HepG2 (cell line): ENCODE measurements around the gene FRAS1. TPM values are rescaled to one million over a fixed set of nuclear protein-coding genes. Genes with fewer than 3 reads are reported as not detected.

ENCODE experiments used
- LCORL ChIP-seq, 2 experiments: fragments of 450-650 bp in 1 of 2; sonication (generic) in 1 of 2; formaldehyde crosslinking in 1 of 2; IDR thresholded peaks; 2 replicates each; pipeline versions ENCODE4 v1.5.0 to v1.6.1; 2017 to 2020; ENCODE audit warnings: antibody characterized with exemption in 1 of 2, missing genetic modification reagents in 1 of 2
- MED13 ChIP-seq: sonication (generic); formaldehyde crosslinking; IDR thresholded peaks from 2 replicates; pipeline ENCODE4 v1.5.0; 2020; ENCODE audit warnings: missing genetic modification reagents
- TOPORS ChIP-seq: sonication (generic); formaldehyde crosslinking; IDR thresholded peaks from 2 replicates; pipeline ENCODE4 v1.8.0; 2023; ENCODE audit warnings: mild to moderate bottlenecking, missing genetic modification reagents
- ZNF30 ChIP-seq: sonication (generic); formaldehyde crosslinking; IDR thresholded peaks from 2 replicates; pipeline ENCODE4 v1.5.0; 2020; ENCODE audit warnings: mild to moderate bottlenecking, missing genetic modification reagents
- ZNF550 ChIP-seq: sonication (generic); formaldehyde crosslinking; IDR thresholded peaks from 2 replicates; pipeline ENCODE4 v1.4.0; 2020; ENCODE audit warnings: mild to moderate bottlenecking, missing genetic modification reagents, borderline replicate concordance
- ZNF564 ChIP-seq: sonication (generic); formaldehyde crosslinking; IDR thresholded peaks from 2 replicates; pipeline ENCODE4 v1.8.1; 2023; ENCODE audit warnings: mild to moderate bottlenecking, missing genetic modification reagents
- ZNF670 ChIP-seq: sonication (generic); formaldehyde crosslinking; IDR thresholded peaks from 2 replicates; pipeline ENCODE4 v1.8.0; 2022; ENCODE audit warnings: mild to moderate bottlenecking, missing genetic modification reagents, borderline replicate concordance
- ZNF891 ChIP-seq: sonication (generic); formaldehyde crosslinking; IDR thresholded peaks from 2 replicates; pipeline ENCODE4 v1.5.0; 2020; ENCODE audit warnings: mild to moderate bottlenecking, missing genetic modification reagents
- polyA plus RNA-seq, 8 experiments: library from polyadenylated mRNA; depleted of rRNA in 3 of 8; stranded (reverse) in 7 of 8; unstranded in 1 of 8; fragments of >200 nt; fragmentation: Illumina TruSeq in 4 of 8; extraction: Trizol in 4 of 8; gene quantifications; 2 replicates each; pipeline versions ENCODE4 v1.2.1 to v1.2.3, GENCODE V29; 2011 to 2016; ENCODE audit warnings: low read depth in 4 of 8, missing spikeins in 1 of 8, mixed read lengths in 1 of 8; ENCODE audit not compliant: insufficient read depth in 1 of 8
- total RNA-seq, 5 experiments: library from RNA; depleted of rRNA; stranded (reverse); fragments of >200 nt; fragmentation: Illumina TruSeq; extraction: Trizol; gene quantifications; 2 replicates each; pipeline ENCODE4 v1.2.3, GENCODE V29; 2016; ENCODE audit warnings: low read depth in 1 of 5
- TF ChIP-seq, protein P1 (sequence below): sonication (generic); formaldehyde crosslinking; IDR thresholded peaks from 2 replicates; pipeline ENCODE4 v1.9.0; 2021; ENCODE audit warnings: mild to moderate bottlenecking, missing genetic modification reagents
- TF ChIP-seq, protein P2 (sequence below): sonication (generic); formaldehyde crosslinking; IDR thresholded peaks from 2 replicates; pipeline ENCODE4 v1.5.1; 2020; ENCODE audit warnings: mild to moderate bottlenecking, missing genetic modification reagents, moderate library complexity
- TF ChIP-seq, protein P3 (sequence below): IDR thresholded peaks from 2 replicates; pipeline ENCODE4 v1.6.1; 2016; ENCODE audit warnings: control low read depth
- TF ChIP-seq, protein P4 (sequence below): IDR thresholded peaks from 2 replicates; pipeline ENCODE4 v1.6.1; 2016; ENCODE audit warnings: missing compliant biosample characterization, missing genetic modification reagents, borderline replicate concordance

Gene FRAS1
- total and polyA plus RNA-seq, 2 of the 13 experiments (the other 11 are each of a cell fraction or from before 2014, with no cell fraction given) = 22.5 to 31.6 TPM

DNA sequence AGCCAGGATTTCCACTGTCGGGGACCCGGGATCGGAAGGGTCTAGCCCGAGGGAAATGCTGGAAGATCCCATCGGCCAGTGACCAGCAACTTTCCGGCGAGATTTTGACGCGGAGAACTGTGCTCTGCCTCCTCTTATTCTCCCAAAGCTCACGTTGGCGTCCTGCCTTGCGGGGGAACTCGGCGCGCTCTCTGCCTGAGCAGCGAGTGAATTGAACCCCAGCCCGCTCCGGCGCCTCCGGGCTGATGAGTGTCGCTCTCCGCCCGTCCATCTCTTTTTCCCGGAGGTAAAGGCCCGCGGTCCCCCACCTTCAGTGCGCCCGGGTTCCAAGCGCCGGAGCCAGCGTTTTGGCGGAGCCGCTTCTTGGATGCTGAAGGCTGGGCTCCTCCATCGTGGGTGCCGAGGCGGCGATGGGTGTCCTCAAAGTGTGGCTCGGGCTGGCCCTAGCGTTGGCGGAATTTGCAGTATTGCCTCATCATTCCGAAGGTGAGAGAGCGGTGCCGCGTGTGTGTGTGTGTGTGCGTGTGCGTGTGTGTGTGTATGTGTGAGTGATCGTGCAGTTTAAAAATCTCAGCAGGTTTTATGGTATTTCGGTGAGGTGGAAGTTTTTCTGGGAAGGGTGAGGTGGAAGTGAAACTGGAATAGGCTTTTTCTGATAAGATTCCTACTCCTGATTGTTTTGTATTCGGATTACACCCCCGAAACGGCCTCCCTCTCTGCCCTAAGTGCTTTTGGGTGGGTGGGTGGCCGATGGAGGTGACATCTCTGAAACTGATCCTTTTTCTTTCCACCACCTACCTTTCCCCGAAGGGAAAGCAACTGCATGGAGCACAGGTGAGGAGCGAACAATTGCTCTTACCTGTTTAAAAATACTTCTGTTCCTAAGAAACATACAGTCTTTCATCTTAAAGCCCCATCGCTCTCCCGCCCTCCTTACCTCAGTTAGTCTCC is 752 bp downstream of the FRAS1 start (continued):
- TF ChIP-seq, protein P1, sequence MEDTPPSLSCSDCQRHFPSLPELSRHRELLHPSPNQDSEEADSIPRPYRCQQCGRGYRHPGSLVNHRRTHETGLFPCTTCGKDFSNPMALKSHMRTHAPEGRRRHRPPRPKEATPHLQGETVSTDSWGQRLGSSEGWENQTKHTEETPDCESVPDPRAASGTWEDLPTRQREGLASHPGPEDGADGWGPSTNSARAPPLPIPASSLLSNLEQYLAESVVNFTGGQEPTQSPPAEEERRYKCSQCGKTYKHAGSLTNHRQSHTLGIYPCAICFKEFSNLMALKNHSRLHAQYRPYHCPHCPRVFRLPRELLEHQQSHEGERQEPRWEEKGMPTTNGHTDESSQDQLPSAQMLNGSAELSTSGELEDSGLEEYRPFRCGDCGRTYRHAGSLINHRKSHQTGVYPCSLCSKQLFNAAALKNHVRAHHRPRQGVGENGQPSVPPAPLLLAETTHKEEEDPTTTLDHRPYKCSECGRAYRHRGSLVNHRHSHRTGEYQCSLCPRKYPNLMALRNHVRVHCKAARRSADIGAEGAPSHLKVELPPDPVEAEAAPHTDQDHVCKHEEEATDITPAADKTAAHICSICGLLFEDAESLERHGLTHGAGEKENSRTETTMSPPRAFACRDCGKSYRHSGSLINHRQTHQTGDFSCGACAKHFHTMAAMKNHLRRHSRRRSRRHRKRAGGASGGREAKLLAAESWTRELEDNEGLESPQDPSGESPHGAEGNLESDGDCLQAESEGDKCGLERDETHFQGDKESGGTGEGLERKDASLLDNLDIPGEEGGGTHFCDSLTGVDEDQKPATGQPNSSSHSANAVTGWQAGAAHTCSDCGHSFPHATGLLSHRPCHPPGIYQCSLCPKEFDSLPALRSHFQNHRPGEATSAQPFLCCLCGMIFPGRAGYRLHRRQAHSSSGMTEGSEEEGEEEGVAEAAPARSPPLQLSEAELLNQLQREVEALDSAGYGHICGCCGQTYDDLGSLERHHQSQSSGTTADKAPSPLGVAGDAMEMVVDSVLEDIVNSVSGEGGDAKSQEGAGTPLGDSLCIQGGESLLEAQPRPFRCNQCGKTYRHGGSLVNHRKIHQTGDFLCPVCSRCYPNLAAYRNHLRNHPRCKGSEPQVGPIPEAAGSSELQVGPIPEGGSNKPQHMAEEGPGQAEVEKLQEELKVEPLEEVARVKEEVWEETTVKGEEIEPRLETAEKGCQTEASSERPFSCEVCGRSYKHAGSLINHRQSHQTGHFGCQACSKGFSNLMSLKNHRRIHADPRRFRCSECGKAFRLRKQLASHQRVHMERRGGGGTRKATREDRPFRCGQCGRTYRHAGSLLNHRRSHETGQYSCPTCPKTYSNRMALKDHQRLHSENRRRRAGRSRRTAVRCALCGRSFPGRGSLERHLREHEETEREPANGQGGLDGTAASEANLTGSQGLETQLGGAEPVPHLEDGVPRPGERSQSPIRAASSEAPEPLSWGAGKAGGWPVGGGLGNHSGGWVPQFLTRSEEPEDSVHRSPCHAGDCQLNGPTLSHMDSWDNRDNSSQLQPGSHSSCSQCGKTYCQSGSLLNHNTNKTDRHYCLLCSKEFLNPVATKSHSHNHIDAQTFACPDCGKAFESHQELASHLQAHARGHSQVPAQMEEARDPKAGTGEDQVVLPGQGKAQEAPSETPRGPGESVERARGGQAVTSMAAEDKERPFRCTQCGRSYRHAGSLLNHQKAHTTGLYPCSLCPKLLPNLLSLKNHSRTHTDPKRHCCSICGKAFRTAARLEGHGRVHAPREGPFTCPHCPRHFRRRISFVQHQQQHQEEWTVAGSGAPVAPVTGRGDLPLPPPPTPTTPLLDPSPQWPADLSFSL = peak; percentile 64; the same call in 1 of the 2 replicates
- TF ChIP-seq ZNF891 (CRISPR knock-in tag) (0 out of 2 replicates have a peak, but pooled peaks have one; percentile 61), ZNF550 (CRISPR knock-in tag) (no peak), ZNF564 (CRISPR knock-in tag) (0 out of 2 replicates have a peak, but pooled peaks have one; percentile 31), ZNF30 (CRISPR knock-in tag) (peak; percentile 67; the same call in 1 of the 2 replicates), TOPORS (CRISPR knock-in tag) (no peak), MED13 (no peak), LCORL (IDR thresholded peaks at IDR 0.05) (no peak), LCORL (CRISPR knock-in tag; IDR thresholded peaks at IDR 0.05) (peak; percentile 65; the same call in 1 of the 2 replicates), ZNF670 (CRISPR knock-in tag) (no peak)
- TF ChIP-seq, protein P2, sequence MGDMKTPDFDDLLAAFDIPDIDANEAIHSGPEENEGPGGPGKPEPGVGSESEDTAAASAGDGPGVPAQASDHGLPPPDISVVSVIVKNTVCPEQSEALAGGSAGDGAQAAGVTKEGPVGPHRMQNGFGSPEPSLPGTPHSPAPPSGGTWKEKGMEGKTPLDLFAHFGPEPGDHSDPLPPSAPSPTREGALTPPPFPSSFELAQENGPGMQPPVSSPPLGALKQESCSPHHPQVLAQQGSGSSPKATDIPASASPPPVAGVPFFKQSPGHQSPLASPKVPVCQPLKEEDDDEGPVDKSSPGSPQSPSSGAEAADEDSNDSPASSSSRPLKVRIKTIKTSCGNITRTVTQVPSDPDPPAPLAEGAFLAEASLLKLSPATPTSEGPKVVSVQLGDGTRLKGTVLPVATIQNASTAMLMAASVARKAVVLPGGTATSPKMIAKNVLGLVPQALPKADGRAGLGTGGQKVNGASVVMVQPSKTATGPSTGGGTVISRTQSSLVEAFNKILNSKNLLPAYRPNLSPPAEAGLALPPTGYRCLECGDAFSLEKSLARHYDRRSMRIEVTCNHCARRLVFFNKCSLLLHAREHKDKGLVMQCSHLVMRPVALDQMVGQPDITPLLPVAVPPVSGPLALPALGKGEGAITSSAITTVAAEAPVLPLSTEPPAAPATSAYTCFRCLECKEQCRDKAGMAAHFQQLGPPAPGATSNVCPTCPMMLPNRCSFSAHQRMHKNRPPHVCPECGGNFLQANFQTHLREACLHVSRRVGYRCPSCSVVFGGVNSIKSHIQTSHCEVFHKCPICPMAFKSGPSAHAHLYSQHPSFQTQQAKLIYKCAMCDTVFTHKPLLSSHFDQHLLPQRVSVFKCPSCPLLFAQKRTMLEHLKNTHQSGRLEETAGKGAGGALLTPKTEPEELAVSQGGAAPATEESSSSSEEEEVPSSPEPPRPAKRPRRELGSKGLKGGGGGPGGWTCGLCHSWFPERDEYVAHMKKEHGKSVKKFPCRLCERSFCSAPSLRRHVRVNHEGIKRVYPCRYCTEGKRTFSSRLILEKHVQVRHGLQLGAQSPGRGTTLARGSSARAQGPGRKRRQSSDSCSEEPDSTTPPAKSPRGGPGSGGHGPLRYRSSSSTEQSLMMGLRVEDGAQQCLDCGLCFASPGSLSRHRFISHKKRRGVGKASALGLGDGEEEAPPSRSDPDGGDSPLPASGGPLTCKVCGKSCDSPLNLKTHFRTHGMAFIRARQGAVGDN (CRISPR knock-in tag) = peak; percentile 42
- TF ChIP-seq, protein P3, sequence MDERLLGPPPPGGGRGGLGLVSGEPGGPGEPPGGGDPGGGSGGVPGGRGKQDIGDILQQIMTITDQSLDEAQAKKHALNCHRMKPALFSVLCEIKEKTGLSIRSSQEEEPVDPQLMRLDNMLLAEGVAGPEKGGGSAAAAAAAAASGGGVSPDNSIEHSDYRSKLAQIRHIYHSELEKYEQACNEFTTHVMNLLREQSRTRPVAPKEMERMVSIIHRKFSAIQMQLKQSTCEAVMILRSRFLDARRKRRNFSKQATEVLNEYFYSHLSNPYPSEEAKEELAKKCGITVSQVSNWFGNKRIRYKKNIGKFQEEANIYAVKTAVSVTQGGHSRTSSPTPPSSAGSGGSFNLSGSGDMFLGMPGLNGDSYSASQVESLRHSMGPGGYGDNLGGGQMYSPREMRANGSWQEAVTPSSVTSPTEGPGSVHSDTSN (CRISPR knock-in tag) = no peak
- TF ChIP-seq, protein P4, sequence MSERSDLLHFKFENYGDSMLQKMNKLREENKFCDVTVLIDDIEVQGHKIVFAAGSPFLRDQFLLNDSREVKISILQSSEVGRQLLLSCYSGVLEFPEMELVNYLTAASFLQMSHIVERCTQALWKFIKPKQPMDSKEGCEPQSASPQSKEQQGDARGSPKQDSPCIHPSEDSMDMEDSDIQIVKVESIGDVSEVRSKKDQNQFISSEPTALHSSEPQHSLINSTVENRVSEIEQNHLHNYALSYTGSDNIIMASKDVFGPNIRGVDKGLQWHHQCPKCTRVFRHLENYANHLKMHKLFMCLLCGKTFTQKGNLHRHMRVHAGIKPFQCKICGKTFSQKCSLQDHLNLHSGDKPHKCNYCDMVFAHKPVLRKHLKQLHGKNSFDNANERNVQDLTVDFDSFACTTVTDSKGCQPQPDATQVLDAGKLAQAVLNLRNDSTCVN (CRISPR knock-in tag) = no peak
